OCI-LY3 (cell line): Measurements from ENCODE around the gene IMMP2L.

Experiments
- H2AFZ ChIP-seq: fragments of 200-600, 300-600 bp; shearing (Covaris generic); 2 replicates; pipeline ENCODE4 v1.6.0; 2014; ENCODE audit warnings: antibody characterized with exemption, low read depth, low read length
- H3K27ac ChIP-seq: fragments of 200-600, 300-600 bp; sonication (generic); 2 replicates; pipeline ENCODE4 v1.5.1; 2014; ENCODE audit warnings: mild to moderate bottlenecking, low read length, moderate library complexity, mixed read lengths
- H3K27me3 ChIP-seq: fragments of 200-600, 300-600 bp; sonication (generic); 2 replicates; pipeline ENCODE4 v1.6.1; 2014; ENCODE audit warnings: low read depth, low read length, mixed read lengths
- H3K36me3 ChIP-seq: fragments of 200-600, 300-600 bp; sonication (generic); replicated peaks from 2 replicates; pipeline ENCODE3; 2014; ENCODE audit warnings: low read depth, low read length, mixed read lengths
- H3K4me1 ChIP-seq: fragments of 300-600, 200-600 bp; sonication (generic); 2 replicates; pipeline ENCODE4 v1.6.1; 2014; ENCODE audit warnings: low read length, mixed read lengths
- H3K4me2 ChIP-seq: fragments of 200-600, 300-600 bp; sonication (generic); 2 replicates; pipeline ENCODE4 v1.6.1; 2014; ENCODE audit warnings: low read length, mixed read lengths
- H3K4me3 ChIP-seq: fragments of 300-600, 200-600 bp; sonication (generic); 2 replicates; pipeline ENCODE4 v1.5.1; 2014; ENCODE audit warnings: antibody characterized with exemption, mild to moderate bottlenecking, low read length, moderate library complexity
- H3K79me2 ChIP-seq: fragments of 300-600, 200-600 bp; shearing (Covaris generic); 2 replicates; pipeline ENCODE4 v1.6.1; 2014; ENCODE audit warnings: mild to moderate bottlenecking, low read length, mixed read lengths
- H3K9ac ChIP-seq: fragments of 300-600, 200-600 bp; shearing (Covaris generic); 2 replicates; pipeline ENCODE4 v1.6.0; 2014; ENCODE audit warnings: mild to moderate bottlenecking, low read length, moderate library complexity
- H3K9me3 ChIP-seq: fragments of 200-600, 300-600 bp; shearing (Covaris generic); 2 replicates; pipeline ENCODE4 v1.6.1; 2014; ENCODE audit warnings: low read length, mixed read lengths; ENCODE audit not compliant: insufficient read depth
- H4K20me1 ChIP-seq: fragments of 200-600, 300-600 bp; sonication (generic); 2 replicates; pipeline ENCODE4 v1.6.1; 2016; ENCODE audit warnings: low read length, mixed read lengths; ENCODE audit not compliant: insufficient read depth
- CTCF ChIP-seq: fragments of 200-600, 300-600 bp; sonication (generic); IDR thresholded peaks from 2 replicates; pipeline ENCODE4 v1.5.1; 2014; ENCODE audit warnings: antibody characterized with exemption, low read length, low read depth
- EZH2phosphoT487 ChIP-seq: fragments of 200-600 bp; shearing (Covaris generic); IDR thresholded peaks from 2 replicates; pipeline ENCODE4 v1.6.1; 2018; ENCODE audit warnings: antibody characterized with exemption, mixed run types, low read depth

IMMP2L gene

DNA sequence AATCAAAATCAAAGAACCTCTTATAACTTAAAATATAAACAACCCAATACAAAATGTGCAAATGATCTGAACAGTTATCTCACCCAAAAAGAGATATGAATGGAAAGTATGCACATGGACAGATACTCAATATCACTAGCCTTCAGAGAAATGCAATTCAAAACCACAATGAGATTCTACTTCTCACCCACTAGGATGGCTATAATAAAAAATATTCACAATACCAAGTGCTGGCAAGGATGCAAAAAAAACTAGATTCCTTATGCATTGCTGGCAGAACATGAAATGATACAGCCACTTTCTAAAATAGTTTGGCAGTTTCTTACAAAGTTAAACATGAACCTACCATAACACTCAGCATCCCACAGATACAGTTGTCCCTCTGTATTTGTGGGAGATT, 601.5 kb downstream of the IMMP2L start:
- no peak overlapping the region for H3K4me2 ChIP-seq
- H3K9me3 ChIP-seq: no peaks in the 10 kb centered on the region
- H3K27ac ChIP-seq: no peak overlapping the region
- no peaks in the 10 kb centered on the region for H4K20me1 ChIP-seq
- H3K4me1 ChIP-seq: peaks cover 11% of the 10 kb centered on the region
- H3K36me3 ChIP-seq: no peaks in the 10 kb centered on the region
- H2AFZ ChIP-seq: no peak overlapping the region
- H3K79me2 ChIP-seq: no peaks in the 10 kb centered on the region
- TF ChIP-seq CTCF: no peak
- TF ChIP-seq EZH2phosphoT487: no peak
- no peaks in the 10 kb centered on the region for H3K27me3 ChIP-seq
- no peak overlapping the region for H3K4me3 ChIP-seq
- H3K9ac ChIP-seq: no peak overlapping the region

DNA sequence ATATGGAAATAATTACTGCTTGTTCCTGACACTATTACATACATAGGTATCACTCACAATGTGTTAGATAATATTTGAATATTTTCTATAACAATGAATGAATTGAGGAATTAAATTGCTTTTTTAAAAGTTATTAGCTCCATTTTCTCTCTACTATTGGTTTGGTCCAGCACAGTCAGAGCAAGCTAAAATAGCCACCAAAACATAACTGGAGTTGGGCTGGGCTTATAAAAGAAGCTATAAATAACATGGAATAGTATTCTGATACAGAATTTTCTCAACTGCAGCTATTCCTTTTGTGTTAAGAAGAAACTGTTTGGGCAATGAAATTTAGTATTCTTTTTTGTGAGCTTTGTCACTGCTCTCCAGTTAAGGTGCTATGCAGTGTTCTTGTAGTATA, 614.0 kb downstream of the IMMP2L start:
- no peak overlapping the region for H3K4me3 ChIP-seq
- no peak overlapping the region for H3K9ac ChIP-seq
- no peaks in the 10 kb centered on the region for H3K79me2 ChIP-seq
- H3K27me3 ChIP-seq: no peaks in the 10 kb centered on the region
- H3K4me1 ChIP-seq: peaks cover 11% of the 10 kb centered on the region
- no peak overlapping the region for H2AFZ ChIP-seq
- H4K20me1 ChIP-seq: no peaks in the 10 kb centered on the region
- no peaks in the 10 kb centered on the region for H3K9me3 ChIP-seq
- H3K36me3 ChIP-seq: no peaks in the 10 kb centered on the region
- no peak overlapping the region for H3K4me2 ChIP-seq
- no peak for TF ChIP-seq CTCF
- TF ChIP-seq EZH2phosphoT487: no peak
- no peak overlapping the region for H3K27ac ChIP-seq

DNA sequence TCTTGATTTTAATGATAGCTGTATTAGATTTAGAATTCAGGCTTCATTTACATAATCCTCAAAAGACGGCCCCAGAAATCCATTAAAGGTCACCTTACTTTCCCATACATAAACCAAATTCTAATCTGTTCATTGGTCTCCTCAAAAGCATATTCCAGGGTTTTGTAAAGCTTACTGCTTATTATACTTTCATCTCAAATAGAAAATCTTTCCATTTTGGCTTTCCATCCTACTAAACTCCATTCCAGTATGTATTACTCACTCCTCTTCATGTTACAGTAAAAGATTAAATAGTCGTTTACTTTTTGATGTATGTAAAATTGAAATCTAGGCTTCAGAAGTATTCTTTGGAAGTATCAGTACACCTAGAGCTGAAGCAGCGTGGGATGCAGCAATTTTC, 614.9 kb downstream of the IMMP2L start:
- no peaks in the 10 kb centered on the region for H3K27me3 ChIP-seq
- no peak overlapping the region for H3K4me2 ChIP-seq
- H3K79me2 ChIP-seq: no peaks in the 10 kb centered on the region
- H3K4me1 ChIP-seq: peaks cover 11% of the 10 kb centered on the region
- H3K9ac ChIP-seq: no peak overlapping the region
- H3K4me3 ChIP-seq: no peak overlapping the region
- H3K9me3 ChIP-seq: no peaks in the 10 kb centered on the region
- H4K20me1 ChIP-seq: no peaks in the 10 kb centered on the region
- H3K36me3 ChIP-seq: no peaks in the 10 kb centered on the region
- TF ChIP-seq EZH2phosphoT487: no peak
- no peak for TF ChIP-seq CTCF
- H3K27ac ChIP-seq: no peak overlapping the region
- no peak overlapping the region for H2AFZ ChIP-seq

DNA sequence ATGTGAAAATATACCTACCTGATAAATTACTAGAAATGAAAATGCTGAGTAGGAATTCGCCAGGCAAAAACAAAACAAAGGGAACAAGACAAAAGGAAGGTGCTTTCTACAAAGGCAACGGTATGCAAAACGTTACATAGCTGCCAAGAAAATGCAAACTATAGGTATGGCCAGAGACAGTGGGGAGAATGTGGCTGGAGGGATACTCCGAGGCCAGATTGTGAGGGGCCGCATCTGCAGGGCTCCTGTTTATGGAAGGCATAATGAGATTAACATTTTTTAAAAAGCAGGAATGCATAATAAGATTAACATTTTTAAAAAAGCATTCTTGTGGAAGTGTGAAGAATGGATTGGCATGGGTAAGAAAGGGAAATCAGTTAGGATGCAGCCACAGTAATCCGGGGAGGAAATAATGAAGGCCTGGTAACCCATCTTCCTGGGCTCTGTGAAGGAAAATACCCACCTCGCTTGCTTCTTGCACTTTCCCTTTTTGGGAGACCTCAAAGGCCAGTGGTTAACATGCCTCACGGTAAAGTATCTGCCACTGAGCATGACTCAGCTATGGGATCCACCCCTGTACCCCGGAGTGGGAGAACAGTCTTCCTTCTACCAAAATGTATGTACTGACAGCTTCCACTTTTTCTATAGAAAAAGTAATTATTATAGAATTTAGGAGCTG, 617.2 kb downstream of the IMMP2L start:
- H3K27me3 ChIP-seq: no peaks in the 10 kb centered on the region
- H3K9me3 ChIP-seq: no peaks in the 10 kb centered on the region
- peaks cover 11% of the 10 kb centered on the region for H3K4me1 ChIP-seq
- no peaks in the 10 kb centered on the region for H4K20me1 ChIP-seq
- H3K36me3 ChIP-seq: no peaks in the 10 kb centered on the region
- TF ChIP-seq EZH2phosphoT487: no peak
- TF ChIP-seq CTCF: no peak
- H3K4me3 ChIP-seq: no peak overlapping the region
- H3K9ac ChIP-seq: no peak overlapping the region
- no peaks in the 10 kb centered on the region for H3K79me2 ChIP-seq
- H2AFZ ChIP-seq: no peak overlapping the region
- H3K4me2 ChIP-seq: 0 out of 2 replicates have a peak overlapping the region, but pooled peaks have one; percentile 18
- H3K27ac ChIP-seq: no peak overlapping the region
